Cardiac fibroblast (primary cell): Measurements from ENCODE around the gene RAMAC.

ENCODE experiments used
- DNase-seq, 2 donors: peaks; one replicate each; pipeline versions ENCODE4 v3.0.0 to v3.0.0-alpha.2; 2010; ENCODE audit warnings: low read depth in 2 of 2
- H3K4me3 ChIP-seq, 2 donors: replicated peaks in 1 of 2; 1 replicate in 1 of 2; 2 replicates in 1 of 2; pipeline ENCODE4 v1.5.1; 2011; ENCODE audit warnings: low read depth in 2 of 2, low read length in 2 of 2, mild to moderate bottlenecking in 2 of 2, moderate library complexity in 1 of 2
- CTCF ChIP-seq: IDR thresholded peaks from one replicate; pipeline ENCODE4 v1.5.1; 2011; ENCODE audit warnings: low read depth, mild to moderate bottlenecking, low read length, inconsistent platforms

Gene RAMAC

GRCh38 chr15:82951472-82952157 is 34.4 kb upstream of the RAMAC start:
- DNase-seq = no peak
- no peak overlapping the region for H3K4me3 ChIP-seq
- no peak for TF ChIP-seq CTCF

GRCh38 chr15:82952158-82953081 is 33.6 kb upstream of the RAMAC start, which contains the start of gene HOMER2:
HOMER2 (minus strand) TSS chr15:82952720; CDS start chr15:82952535, 185 bp downstream.
- DNase-seq = peak in 1 of 2 donors; percentile 11
- H3K4me3 ChIP-seq = peak within 1 kb of the TSS in 1 of 2 donors; percentile 24
- TF ChIP-seq CTCF = no peak

- no peak for TF ChIP-seq CTCF
- DNase-seq = no peak
- no peak overlapping the region for H3K4me3 ChIP-seq
Observed at GRCh38 chr15:82958638-82959037, 27.4 kb upstream of the RAMAC start.

- no peak for DNase-seq
- H3K4me3 ChIP-seq = no peak overlapping the region
- TF ChIP-seq CTCF = no peak
Observed at GRCh38 chr15:82959423-82959822, 26.6 kb upstream of the RAMAC start.

- DNase-seq = no peak
Observed at GRCh38 chr15:82960766-82961165, 25.2 kb upstream of the RAMAC start.

More at GRCh38 chr15:82960766-82961165, 25.2 kb upstream of the RAMAC start:
- H3K4me3 ChIP-seq = no peak overlapping the region
- no peak for TF ChIP-seq CTCF
